Choroid plexus epithelial cell (primary cell): ENCODE measurements around the gene RNH1.
A peak's percentile ranks its signal among the peaks of the same experiment; 100 is the strongest.

Experiments used
- DNase-seq: peaks from one replicate; pipeline ENCODE4 v3.0.0-alpha.2; 2010; ENCODE audit warnings: low read depth
- H3K4me3 ChIP-seq: 2 replicates; pipeline ENCODE4 v1.5.1; 2011; ENCODE audit warnings: low read depth, mild to moderate bottlenecking, control low read depth, low read length, moderate library complexity
- TF ChIP-seq, protein P1 (sequence below): conservative IDR thresholded peaks from 2 replicates; pipeline ENCODE4 v1.5.1; 2011; ENCODE audit warnings: low read depth, mild to moderate bottlenecking, control low read depth, inconsistent platforms, low read length, moderate library complexity

The RNH1 gene

DNA sequence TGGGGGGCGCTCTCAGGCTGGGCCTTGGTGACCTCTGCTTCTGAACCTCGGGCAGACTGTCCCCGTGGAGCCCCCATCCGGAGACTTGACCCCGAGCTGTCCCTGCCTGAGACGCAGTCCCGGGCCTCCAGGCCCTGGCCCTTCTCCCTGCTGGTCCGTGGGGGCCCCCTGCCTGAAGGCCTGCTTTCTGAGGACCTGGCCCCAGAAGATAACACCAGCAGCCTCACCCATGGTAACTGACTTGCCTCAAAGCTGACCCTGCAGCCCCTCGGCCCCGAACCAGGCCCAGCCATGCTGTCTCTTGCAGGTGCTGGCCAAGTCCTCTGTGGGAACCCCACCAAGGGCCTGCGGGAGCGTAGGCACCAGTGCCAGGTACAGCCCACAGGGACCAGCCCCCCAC lies 44.6 kb upstream of the RNH1 start:
- no peak overlapping the region for H3K4me3 ChIP-seq
- DNase-seq, result no peak
- TF ChIP-seq, protein P1, sequence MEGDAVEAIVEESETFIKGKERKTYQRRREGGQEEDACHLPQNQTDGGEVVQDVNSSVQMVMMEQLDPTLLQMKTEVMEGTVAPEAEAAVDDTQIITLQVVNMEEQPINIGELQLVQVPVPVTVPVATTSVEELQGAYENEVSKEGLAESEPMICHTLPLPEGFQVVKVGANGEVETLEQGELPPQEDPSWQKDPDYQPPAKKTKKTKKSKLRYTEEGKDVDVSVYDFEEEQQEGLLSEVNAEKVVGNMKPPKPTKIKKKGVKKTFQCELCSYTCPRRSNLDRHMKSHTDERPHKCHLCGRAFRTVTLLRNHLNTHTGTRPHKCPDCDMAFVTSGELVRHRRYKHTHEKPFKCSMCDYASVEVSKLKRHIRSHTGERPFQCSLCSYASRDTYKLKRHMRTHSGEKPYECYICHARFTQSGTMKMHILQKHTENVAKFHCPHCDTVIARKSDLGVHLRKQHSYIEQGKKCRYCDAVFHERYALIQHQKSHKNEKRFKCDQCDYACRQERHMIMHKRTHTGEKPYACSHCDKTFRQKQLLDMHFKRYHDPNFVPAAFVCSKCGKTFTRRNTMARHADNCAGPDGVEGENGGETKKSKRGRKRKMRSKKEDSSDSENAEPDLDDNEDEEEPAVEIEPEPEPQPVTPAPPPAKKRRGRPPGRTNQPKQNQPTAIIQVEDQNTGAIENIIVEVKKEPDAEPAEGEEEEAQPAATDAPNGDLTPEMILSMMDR, result no peak

DNA sequence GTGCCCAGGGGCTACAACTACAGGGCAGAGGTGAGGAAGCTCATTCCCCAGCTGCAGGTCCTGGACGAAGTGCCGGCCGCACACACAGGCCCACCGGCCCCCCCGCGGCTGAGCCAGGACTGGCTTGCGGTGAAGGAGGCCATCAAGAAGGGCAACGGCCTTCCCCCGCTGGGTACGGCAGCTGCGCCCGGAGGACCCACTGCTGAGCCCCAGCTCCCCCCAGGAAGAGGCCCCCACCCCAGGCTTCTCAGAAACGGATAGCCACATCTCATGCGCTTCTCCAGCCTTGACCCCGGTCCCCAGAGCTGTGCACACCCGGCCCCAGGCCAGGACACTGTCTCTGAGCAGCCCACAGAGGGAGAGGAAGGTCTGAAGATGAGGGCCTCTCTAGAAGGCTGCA lies 44.1 kb upstream of the RNH1 start:
- H3K4me3 ChIP-seq, result no peak overlapping the region
- DNase-seq, result no peak
- TF ChIP-seq, protein P1, result no peak

DNA sequence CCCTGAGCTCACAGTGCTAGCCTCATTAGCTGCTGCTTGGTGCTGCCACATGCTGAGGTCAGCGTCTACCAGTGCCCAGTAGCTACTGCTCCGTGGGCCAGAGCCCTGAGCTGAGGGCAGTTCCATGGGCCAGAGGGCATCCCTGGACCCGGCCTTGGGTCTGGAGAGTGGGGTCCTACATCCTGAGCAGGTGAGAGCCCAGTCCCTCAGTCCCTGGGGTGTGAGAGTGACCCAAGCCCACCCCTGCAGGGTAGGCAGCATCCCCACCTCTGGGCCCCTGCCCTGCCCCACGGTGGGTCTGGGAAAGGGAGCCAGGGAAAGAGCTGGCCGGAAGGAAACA lies 43.7 kb upstream of the RNH1 start:
- no peak for DNase-seq
- TF ChIP-seq, protein P1, result no peak
- no peak overlapping the region for H3K4me3 ChIP-seq

DNA sequence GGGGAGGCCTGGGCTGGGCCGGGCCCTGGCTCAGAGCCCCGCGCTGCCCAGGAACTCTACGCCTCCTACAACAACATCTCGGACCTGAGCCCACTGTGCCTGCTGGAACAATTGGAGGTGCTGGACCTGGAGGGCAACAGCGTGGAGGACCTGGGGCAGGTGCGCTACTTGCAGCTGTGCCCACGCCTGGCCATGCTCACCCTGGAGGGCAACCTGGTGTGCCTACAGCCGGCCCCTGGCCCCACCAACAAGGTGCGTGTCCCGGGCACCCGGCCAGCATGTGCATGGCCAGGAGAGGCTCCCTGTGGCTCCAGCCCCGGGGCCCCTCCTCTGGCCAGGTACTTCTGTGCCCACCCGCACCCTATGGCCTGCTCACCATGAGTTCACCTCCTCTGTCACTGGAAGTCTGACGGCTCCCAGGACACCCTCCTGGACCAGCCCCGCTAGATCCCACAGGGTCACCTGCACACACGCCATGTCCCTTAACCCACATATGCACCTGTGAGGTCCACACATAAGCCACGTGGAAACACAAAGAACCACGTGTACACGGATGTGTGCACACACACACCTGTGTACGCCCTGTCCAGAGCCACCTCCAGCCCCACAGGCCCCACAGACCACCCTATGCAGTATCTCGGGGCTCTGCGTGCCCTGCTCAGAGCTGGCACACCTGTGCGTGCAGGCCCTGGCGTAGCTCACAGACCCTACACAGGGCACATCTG lies 43.1 kb upstream of the RNH1 start:
- no peak for DNase-seq
- no peak overlapping the region for H3K4me3 ChIP-seq
- TF ChIP-seq, protein P1, result no peak

DNA sequence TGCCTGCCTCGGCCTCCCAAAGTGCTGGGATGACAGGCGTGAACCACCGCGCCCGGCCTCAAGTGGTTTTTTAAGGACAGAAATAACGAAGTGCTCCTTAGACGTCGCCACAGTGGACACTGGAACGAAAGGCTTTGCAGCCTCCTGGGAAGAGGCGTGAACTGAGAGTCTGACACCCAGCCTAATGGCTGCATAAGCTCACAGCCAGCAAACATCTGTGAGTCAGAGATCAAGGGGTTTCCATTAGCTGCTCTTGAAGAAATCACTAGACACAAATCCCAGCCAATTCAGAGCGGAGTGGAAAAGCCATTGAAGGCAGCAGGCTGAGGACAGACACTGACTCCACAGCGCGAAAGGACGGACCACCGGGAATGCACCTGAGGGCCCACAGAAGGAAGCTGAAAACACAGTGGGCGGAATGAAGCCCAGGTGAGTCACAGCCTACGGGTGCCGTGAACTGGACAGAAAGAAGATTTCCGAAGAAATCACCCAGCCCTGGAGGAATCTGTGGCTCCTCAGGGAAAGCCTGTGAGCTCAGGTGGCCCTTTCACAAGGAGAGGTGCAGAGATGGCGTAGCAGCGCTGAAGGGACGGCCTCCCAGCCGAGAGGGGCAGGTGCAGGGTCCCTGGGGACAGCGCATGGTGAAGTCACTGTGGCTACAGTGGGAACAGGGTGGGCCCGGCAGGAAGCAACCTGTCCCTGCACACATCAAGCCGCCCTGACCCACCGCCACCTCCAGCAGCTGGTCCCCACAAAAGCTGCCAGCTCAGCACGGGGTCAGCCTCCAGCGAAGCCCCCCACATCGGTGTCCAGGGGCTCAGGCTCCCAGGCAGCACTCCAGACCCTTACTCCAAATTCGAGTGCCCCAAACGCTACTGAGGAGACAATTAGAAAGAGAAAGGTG lies 41.9 kb upstream of the RNH1 start:
- no peak overlapping the region for H3K4me3 ChIP-seq
- DNase-seq, result peak; percentile 22
- TF ChIP-seq, protein P1, result no peak

DNA sequence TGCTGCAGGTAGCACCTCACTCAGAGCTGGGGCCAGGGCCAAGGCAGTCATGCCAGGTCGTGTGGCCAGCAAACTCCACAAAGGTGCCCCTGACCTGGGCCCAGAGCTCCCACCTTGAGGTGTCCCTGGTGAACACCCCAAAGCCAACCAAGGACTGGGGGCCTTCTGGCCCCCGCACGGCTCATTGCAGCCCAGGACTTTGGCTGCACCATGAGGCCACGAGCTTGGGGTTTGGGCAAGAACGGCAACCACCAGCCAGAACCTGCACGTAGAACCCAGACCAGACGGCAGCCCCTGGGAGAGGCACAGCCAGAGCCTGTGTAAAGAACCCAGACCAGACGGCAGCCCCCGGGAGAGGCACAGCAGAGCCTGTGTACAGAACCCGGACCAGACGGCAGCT lies 38.1 kb upstream of the RNH1 start:
- TF ChIP-seq, protein P1, result no peak
- H3K4me3 ChIP-seq, result no peak overlapping the region
- DNase-seq, result no peak
